ENCODE measurements around the gene SETDB2.
"Not testable (repeated sequence)": the region's sequence is repeated elsewhere in the genome, so short reads cannot be mapped to it uniquely, and the experiment has no call there.

SETDB2 gene

GRCh38 chr13:49481788-49482187 is 37.7 kb downstream of the SETDB2 start:
- no peak for DNase-seq

GRCh38 chr13:49488563-49488962 is 44.5 kb downstream of the SETDB2 start:
- DNase-seq = no peak

GRCh38 chr13:49494645-49495044 is 50.6 kb downstream of the SETDB2 start:
- no peak for DNase-seq

- DNase-seq = no peak
Measured at GRCh38 chr13:49495783-49496762, 52.0 kb downstream of the SETDB2 start, which contains the start of gene PHF11. Gene PHF11 (plus strand): TSS chr13:49495953. CDS start chr13:49496002, 49 bp downstream.

GRCh38 chr13:49496837-49497236 is 52.8 kb downstream of the SETDB2 start:
- DNase-seq = not testable (repeated sequence)

- DNase-seq = no peak
Measured at GRCh38 chr13:49497272-49497671, 53.2 kb downstream of the SETDB2 start.

- no peak for DNase-seq
Measured at GRCh38 chr13:49498206-49498605, 54.1 kb downstream of the SETDB2 start.

- no peak for DNase-seq
Measured at GRCh38 chr13:49499889-49500660, 56.0 kb downstream of the SETDB2 start.

- DNase-seq = no peak
Measured at GRCh38 chr13:49502954-49503353, 58.9 kb downstream of the SETDB2 start.

- no peak for DNase-seq
Measured at GRCh38 chr13:49503951-49504350, 59.9 kb downstream of the SETDB2 start.

GRCh38 chr13:49512578-49512977 is 68.5 kb downstream of the SETDB2 start:
- DNase-seq = no peak

GRCh38 chr13:49516467-49516866 is 72.4 kb downstream of the SETDB2 start:
- no peak for DNase-seq

- DNase-seq = no peak
Measured at GRCh38 chr13:49517461-49517860, 73.4 kb downstream of the SETDB2 start.

- no peak for DNase-seq
Measured at GRCh38 chr13:49521224-49521623, 77.2 kb downstream of the SETDB2 start.

- no peak for DNase-seq
Measured at GRCh38 chr13:49524740-49525501, 80.8 kb downstream of the SETDB2 start.

- no peak for DNase-seq
Measured at GRCh38 chr13:49527123-49527522, 83.0 kb downstream of the SETDB2 start.

GRCh38 chr13:49528161-49528560 is 84.1 kb downstream of the SETDB2 start:
- DNase-seq = no peak

GRCh38 chr13:49530457-49530856 is 86.4 kb downstream of the SETDB2 start:
- no peak for DNase-seq

GRCh38 chr13:49532593-49532992 is 88.5 kb downstream of the SETDB2 start:
- DNase-seq = no peak

GRCh38 chr13:49533011-49533410 is 88.9 kb downstream of the SETDB2 start:
- no peak for DNase-seq

GRCh38 chr13:49533591-49534269 is 89.7 kb downstream of the SETDB2 start:
- no peak for DNase-seq

GRCh38 chr13:49536144-49536873 is 92.2 kb downstream of the SETDB2 start:
- DNase-seq = no peak

All from NCI-H2227 treated with DMSO at 0.1 percent for 48 hours (cell line).